ENCODE data around the gene NUDT10.
"Not testable (repeated sequence)": the region's sequence is repeated elsewhere in the genome, so short reads cannot be mapped to it uniquely, and the experiment has no call there.

NUDT10 gene

GRCh38 chrX:51316271-51316670 lies 16.4 kb upstream of the NUDT10 start:
- Histone ChIP-seq H3K4me3 (ENCODE audit: low read length) (no peak overlapping the region), H3K9ac (ENCODE audit: low read length) (no peak overlapping the region), H3K4me2 (ENCODE audit: low read depth, low read length) (no peak overlapping the region), H3K9me3 (replicated peaks; ENCODE audit: insufficient read depth, low read length) (no peaks in the 10 kb centered on the region), H3K9me2 (replicated peaks; ENCODE audit: insufficient read depth, low read length) (no peaks in the 10 kb centered on the region), H3K79me2 (ENCODE audit: low read length) (no peaks in the 10 kb centered on the region), H4K20me1 (ENCODE audit: insufficient read depth, low read length) (no peaks in the 10 kb centered on the region), H3K36me3 (replicated peaks; ENCODE audit: insufficient read depth, low read length) (no peaks in the 10 kb centered on the region), H3F3A (ENCODE audit: insufficient read depth, low read length) (no peaks in the 10 kb centered on the region), H3K27ac (ENCODE audit: low read length) (no peak overlapping the region), H3K27me3 (replicated peaks; ENCODE audit: insufficient read depth, low read length) (no peaks in the 10 kb centered on the region), H3K4me1 (ENCODE audit: low read length) (no peaks in the 10 kb centered on the region), H2AFZ (ENCODE audit: low read length) (no peak overlapping the region)
- no peak for TF ChIP-seq EZH2 (optimal IDR thresholded peaks at IDR 0.05; ENCODE audit: low read depth, low read length)
- no peak for TF ChIP-seq EZH2phosphoT487 (IDR thresholded peaks at IDR 0.05; ENCODE audit: low read length)
- no peak for TF ChIP-seq CTCF (IDR thresholded peaks at IDR 0.05; ENCODE audit: low read length)
- DNase-seq = no peak

GRCh38 chrX:51332943-51333785 lies 542 bp downstream of the NUDT10 start:
- H3K27ac ChIP-seq (ENCODE audit: low read length); H3K4me1 ChIP-seq (ENCODE audit: low read length); H3K27me3 ChIP-seq (replicated peaks; ENCODE audit: insufficient read depth, low read length); H3K9ac ChIP-seq (ENCODE audit: low read length); H3K4me2 ChIP-seq (ENCODE audit: low read depth, low read length); H2AFZ ChIP-seq (ENCODE audit: low read length); H3K36me3 ChIP-seq (replicated peaks; ENCODE audit: insufficient read depth, low read length); H3F3A ChIP-seq (ENCODE audit: insufficient read depth, low read length); H3K4me3 ChIP-seq (ENCODE audit: low read length); H3K79me2 ChIP-seq (ENCODE audit: low read length); H4K20me1 ChIP-seq (ENCODE audit: insufficient read depth, low read length); H3K9me2 ChIP-seq (replicated peaks; ENCODE audit: insufficient read depth, low read length); DNase-seq; H3K9me3 ChIP-seq (replicated peaks; ENCODE audit: insufficient read depth, low read length): not testable (repeated sequence)

GRCh38 chrX:51334276-51334675 lies 1.7 kb downstream of the NUDT10 start:
- TF ChIP-seq CTCF (IDR thresholded peaks at IDR 0.05; ENCODE audit: low read length) (no peak), EZH2phosphoT487 (IDR thresholded peaks at IDR 0.05; ENCODE audit: low read length) (no peak), EZH2 (optimal IDR thresholded peaks at IDR 0.05; ENCODE audit: low read depth, low read length) (no peak)
- Histone ChIP-seq H4K20me1 (ENCODE audit: insufficient read depth, low read length) (no peaks in the 10 kb centered on the region), H3K4me1 (ENCODE audit: low read length) (no peaks in the 10 kb centered on the region), H3K4me2 (ENCODE audit: low read depth, low read length) (no peak overlapping the region), H3K79me2 (ENCODE audit: low read length) (no peaks in the 10 kb centered on the region), H3K4me3 (ENCODE audit: low read length) (no peak overlapping the region), H3K27me3 (replicated peaks; ENCODE audit: insufficient read depth, low read length) (no peaks in the 10 kb centered on the region), H3F3A (ENCODE audit: insufficient read depth, low read length) (no peaks in the 10 kb centered on the region), H3K9me2 (replicated peaks; ENCODE audit: insufficient read depth, low read length) (no peaks in the 10 kb centered on the region), H3K27ac (ENCODE audit: low read length) (no peak overlapping the region), H2AFZ (ENCODE audit: low read length) (no peak overlapping the region), H3K9me3 (replicated peaks; ENCODE audit: insufficient read depth, low read length) (no peaks in the 10 kb centered on the region), H3K36me3 (replicated peaks; ENCODE audit: insufficient read depth, low read length) (no peaks in the 10 kb centered on the region), H3K9ac (ENCODE audit: low read length) (no peak overlapping the region)
- no peak for DNase-seq

GRCh38 chrX:51336584-51336983 lies 4.0 kb downstream of the NUDT10 start:
- Histone ChIP-seq H3K36me3 (replicated peaks; ENCODE audit: insufficient read depth, low read length) (no peaks in the 10 kb centered on the region), H3K4me1 (ENCODE audit: low read length) (no peaks in the 10 kb centered on the region), H4K20me1 (ENCODE audit: insufficient read depth, low read length) (no peaks in the 10 kb centered on the region), H3F3A (ENCODE audit: insufficient read depth, low read length) (no peaks in the 10 kb centered on the region), H3K4me2 (ENCODE audit: low read depth, low read length) (no peak overlapping the region), H3K9me3 (replicated peaks; ENCODE audit: insufficient read depth, low read length) (no peaks in the 10 kb centered on the region), H3K27me3 (replicated peaks; ENCODE audit: insufficient read depth, low read length) (no peaks in the 10 kb centered on the region), H2AFZ (ENCODE audit: low read length) (no peak overlapping the region), H3K4me3 (ENCODE audit: low read length) (no peak overlapping the region), H3K79me2 (ENCODE audit: low read length) (no peaks in the 10 kb centered on the region), H3K9ac (ENCODE audit: low read length) (no peak overlapping the region), H3K27ac (ENCODE audit: low read length) (no peak overlapping the region), H3K9me2 (replicated peaks; ENCODE audit: insufficient read depth, low read length) (no peaks in the 10 kb centered on the region)
- peak; percentile 43 for DNase-seq
- TF ChIP-seq CTCF (IDR thresholded peaks at IDR 0.05; ENCODE audit: low read length) (peak; percentile 45), EZH2phosphoT487 (IDR thresholded peaks at IDR 0.05; ENCODE audit: low read length) (no peak)

All from MM.1S (cell line).